ENCODE data around the gene CD7. TPM values are rescaled to one million over a fixed set of nuclear protein-coding genes. Genes with fewer than 3 reads are reported as not detected.

The CD7 gene
- total RNA-seq, 1 donor from 2014 or later: 5.2 TPM

DNA sequence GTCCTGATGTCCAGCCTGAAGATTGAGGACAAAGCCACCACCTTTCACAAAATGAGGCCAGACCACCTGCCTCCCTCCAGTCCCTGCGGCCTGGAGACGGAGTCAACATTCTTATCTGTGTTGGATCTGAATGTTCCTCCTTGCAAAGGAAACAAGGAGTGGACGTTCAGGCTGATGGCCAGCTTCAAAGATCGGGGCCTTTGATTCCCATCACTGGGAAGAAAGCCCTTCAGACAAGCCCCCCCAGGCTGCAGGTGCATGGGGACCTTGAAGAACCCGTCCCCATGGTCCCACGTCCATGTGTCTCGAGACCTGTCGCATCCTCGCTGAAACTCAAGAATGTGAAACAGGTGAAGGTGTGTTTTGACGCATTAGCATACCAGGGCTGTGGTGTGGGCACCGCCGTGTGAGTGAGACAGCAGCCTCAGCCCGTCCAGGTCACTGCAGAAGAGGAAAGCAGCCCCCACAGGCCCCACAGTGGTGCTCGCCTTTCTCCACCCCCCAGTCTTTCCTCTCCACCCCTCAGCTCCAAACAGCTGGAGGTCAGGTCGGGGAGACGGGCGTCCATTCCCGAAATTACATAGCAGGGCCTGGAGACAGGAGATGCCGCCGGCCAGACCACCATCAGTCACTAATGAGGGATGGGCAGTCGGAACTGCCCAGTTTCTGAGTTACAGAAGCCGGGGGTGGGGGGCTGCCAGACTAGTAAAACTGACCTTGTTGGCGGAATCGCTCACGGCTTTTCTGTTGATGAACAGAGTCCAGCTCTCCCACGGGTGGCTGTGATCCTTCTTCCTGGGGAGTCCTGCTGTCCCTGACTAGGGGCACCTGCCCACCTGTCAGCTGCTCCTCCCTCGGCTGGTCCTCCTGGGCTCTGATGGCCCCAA is 43.0 kb downstream of the CD7 start:
- Histone ChIP-seq H3K4me1 (peaks cover 51% of the 10 kb centered on the region), H3K4me3 (peak overlapping the region; percentile 57 to 90), H3K36me3 (peaks cover 0 to 15% of the 10 kb centered on the region in 2 donors), H3K27me3 (no peaks in the 10 kb centered on the region), H3K27ac (peak overlapping the region; percentile 98), H3K9me3 (no peaks in the 10 kb centered on the region)
- no peak for DNase-seq (ENCODE audit: extremely low spot score in 2 of 2)
- TF ChIP-seq, protein P1, sequence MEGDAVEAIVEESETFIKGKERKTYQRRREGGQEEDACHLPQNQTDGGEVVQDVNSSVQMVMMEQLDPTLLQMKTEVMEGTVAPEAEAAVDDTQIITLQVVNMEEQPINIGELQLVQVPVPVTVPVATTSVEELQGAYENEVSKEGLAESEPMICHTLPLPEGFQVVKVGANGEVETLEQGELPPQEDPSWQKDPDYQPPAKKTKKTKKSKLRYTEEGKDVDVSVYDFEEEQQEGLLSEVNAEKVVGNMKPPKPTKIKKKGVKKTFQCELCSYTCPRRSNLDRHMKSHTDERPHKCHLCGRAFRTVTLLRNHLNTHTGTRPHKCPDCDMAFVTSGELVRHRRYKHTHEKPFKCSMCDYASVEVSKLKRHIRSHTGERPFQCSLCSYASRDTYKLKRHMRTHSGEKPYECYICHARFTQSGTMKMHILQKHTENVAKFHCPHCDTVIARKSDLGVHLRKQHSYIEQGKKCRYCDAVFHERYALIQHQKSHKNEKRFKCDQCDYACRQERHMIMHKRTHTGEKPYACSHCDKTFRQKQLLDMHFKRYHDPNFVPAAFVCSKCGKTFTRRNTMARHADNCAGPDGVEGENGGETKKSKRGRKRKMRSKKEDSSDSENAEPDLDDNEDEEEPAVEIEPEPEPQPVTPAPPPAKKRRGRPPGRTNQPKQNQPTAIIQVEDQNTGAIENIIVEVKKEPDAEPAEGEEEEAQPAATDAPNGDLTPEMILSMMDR (IDR thresholded peaks at IDR 0.05): no peak
- TF ChIP-seq POLR2A (IDR thresholded peaks at IDR 0.05) (no peak), POLR2AphosphoS5 (IDR thresholded peaks at IDR 0.05; ENCODE audit: insufficient read depth in 1 of 2, low read depth in 1 of 2) (no peak)
- intact Hi-C loops (cut with DNase I): no loop called here

- H3K4me1 ChIP-seq: peaks cover 59% of the 10 kb centered on the region
- H3K36me3 ChIP-seq: peaks cover 0 to 15% of the 10 kb centered on the region in 2 donors
- peak within 1 kb of the TSS; percentile 98 for H3K27ac ChIP-seq
- TF ChIP-seq POLR2AphosphoS5 (IDR thresholded peaks at IDR 0.05; ENCODE audit: insufficient read depth in 1 of 2, low read depth in 1 of 2): peak in 1 of 2 donors; percentile 95
- peak in 1 of 2 donors; percentile 79 for TF ChIP-seq POLR2A (IDR thresholded peaks at IDR 0.05)
- TF ChIP-seq, protein P1 (IDR thresholded peaks at IDR 0.05): peak in 1 of 3 experiments; percentile 14
- no peaks in the 10 kb centered on the region for H3K9me3 ChIP-seq
- H3K27me3 ChIP-seq: no peaks in the 10 kb centered on the region
- H3K4me3 ChIP-seq: peak within 1 kb of the TSS; percentile 57 to 90
- no peak for DNase-seq (ENCODE audit: extremely low spot score in 2 of 2)
- intact Hi-C loops (cut with DNase I): no loop called here
These were observed 43.9 kb downstream of the CD7 start, which contains the start of gene CSNK1D for GRCh38 chr17:82273327-82274133. CSNK1D (minus strand) TSS chr17:82273700; CDS start chr17:82273381, 319 bp downstream.

GRCh38 chr17:82272495-82273326 is 44.7 kb downstream of the CD7 start:
- H3K27me3 ChIP-seq: no peaks in the 10 kb centered on the region
- peaks cover 0 to 15% of the 10 kb centered on the region in 2 donors for H3K36me3 ChIP-seq
- peak overlapping the region; percentile 98 for H3K27ac ChIP-seq
- DNase-seq (ENCODE audit: extremely low spot score in 2 of 2): no peak
- no peaks in the 10 kb centered on the region for H3K9me3 ChIP-seq
- H3K4me3 ChIP-seq: peak overlapping the region; percentile 57 to 90
- peaks cover 67% of the 10 kb centered on the region for H3K4me1 ChIP-seq
- intact Hi-C loops (cut with DNase I): no loop called here
- TF ChIP-seq, protein P1 (IDR thresholded peaks at IDR 0.05): no peak
- TF ChIP-seq POLR2A (IDR thresholded peaks at IDR 0.05): no peak
- no peak for TF ChIP-seq POLR2AphosphoS5 (IDR thresholded peaks at IDR 0.05; ENCODE audit: insufficient read depth in 1 of 2, low read depth in 1 of 2)

DNA sequence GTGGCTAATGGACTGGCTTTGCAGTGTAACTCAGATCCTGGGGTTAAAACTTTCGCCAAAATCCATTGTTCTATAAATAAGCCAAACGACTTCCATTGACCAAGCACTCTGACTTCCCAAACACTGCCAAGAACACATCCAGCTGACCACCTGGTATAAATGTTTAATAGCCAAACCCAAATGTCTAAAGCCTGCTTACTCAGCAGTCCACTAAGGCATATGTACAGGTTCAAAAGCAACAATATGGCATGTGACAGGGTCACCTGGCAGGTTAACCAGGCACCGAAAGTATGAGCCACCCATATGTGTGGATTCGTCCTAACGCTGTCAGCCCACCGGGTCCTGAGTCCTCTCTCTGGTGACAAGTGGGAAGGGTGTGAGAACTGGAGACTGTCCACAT is 46.0 kb downstream of the CD7 start:
- peaks cover 80% of the 10 kb centered on the region for H3K4me1 ChIP-seq
- H3K4me3 ChIP-seq: no peak overlapping the region
- H3K27ac ChIP-seq: peak overlapping the region; percentile 98
- intact Hi-C loops (cut with DNase I): no loop called here
- no peaks in the 10 kb centered on the region for H3K27me3 ChIP-seq
- H3K9me3 ChIP-seq: no peaks in the 10 kb centered on the region
- TF ChIP-seq POLR2A (IDR thresholded peaks at IDR 0.05): no peak
- peaks cover 0 to 15% of the 10 kb centered on the region in 2 donors for H3K36me3 ChIP-seq
- DNase-seq (ENCODE audit: extremely low spot score in 2 of 2): no peak

DNA sequence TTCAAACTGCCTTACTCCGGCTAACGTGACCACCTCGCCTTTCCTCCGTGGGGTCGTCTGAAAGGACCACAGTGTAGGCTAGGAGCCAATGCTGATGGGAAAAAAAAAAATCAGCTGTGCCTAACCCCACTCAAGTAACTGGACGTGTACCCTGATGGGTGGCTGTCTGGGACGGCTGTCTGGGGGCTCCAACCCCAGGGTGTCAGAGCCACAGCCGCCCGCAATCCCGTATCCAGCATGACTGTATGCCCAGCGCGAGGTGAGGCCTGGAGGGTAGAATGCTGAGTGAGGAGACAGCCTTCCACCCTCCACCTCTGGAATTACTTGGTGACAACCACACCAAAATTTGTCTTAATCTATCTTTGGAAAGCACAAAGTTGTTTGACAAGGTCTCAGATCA is 46.8 kb downstream of the CD7 start:
- H3K27ac ChIP-seq: peak overlapping the region; percentile 98
- H3K36me3 ChIP-seq: peaks cover 0 to 19% of the 10 kb centered on the region in 2 donors
- TF ChIP-seq POLR2A (IDR thresholded peaks at IDR 0.05): no peak
- TF ChIP-seq POLR2AphosphoS5 (IDR thresholded peaks at IDR 0.05; ENCODE audit: insufficient read depth in 1 of 2, low read depth in 1 of 2): no peak
- TF ChIP-seq, protein P1 (IDR thresholded peaks at IDR 0.05): no peak
- H3K9me3 ChIP-seq: no peaks in the 10 kb centered on the region
- DNase-seq (ENCODE audit: extremely low spot score in 2 of 2): no peak
- H3K27me3 ChIP-seq: no peaks in the 10 kb centered on the region
- intact Hi-C loops (cut with DNase I): no loop called here
- H3K4me3 ChIP-seq: no peak overlapping the region
- H3K4me1 ChIP-seq: peaks cover 86% of the 10 kb centered on the region

Data from vagina (tissue), 2 donors.